NCI-H345 treated with DMSO at 0.1 percent for 48 hours (cell line): ENCODE measurements around the gene SP2.

Experiments
- DNase-seq: peaks from one replicate; lab custom pipeline; 2025; ENCODE audit not compliant: unreplicated experiment; lab: John Stamatoyannopoulos, UW

The SP2 gene

DNA sequence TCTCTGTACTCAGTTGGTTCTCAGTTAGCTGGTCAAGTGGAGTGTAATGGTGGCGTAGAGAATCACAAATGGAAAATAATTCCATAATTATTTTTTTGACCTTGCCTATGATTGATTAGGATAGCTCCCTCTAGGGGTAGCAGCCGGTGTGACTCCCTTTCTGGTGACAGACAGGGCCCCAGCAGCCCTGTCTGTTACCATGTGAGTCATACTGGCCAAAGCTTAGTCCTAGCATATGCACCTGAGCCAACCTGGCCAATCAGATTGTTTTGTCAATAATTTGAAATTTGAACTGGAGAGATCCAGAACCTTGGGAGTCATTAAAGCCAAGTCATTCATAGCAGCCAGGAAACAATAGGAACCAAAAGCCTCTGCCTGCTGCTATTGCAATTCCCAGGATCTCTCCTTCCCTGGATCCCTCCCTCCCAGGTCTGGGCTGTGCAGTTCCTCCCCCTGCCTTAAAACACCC is 50.9 kb downstream of the SP2 start:
- DNase-seq = peak; percentile 34

DNA sequence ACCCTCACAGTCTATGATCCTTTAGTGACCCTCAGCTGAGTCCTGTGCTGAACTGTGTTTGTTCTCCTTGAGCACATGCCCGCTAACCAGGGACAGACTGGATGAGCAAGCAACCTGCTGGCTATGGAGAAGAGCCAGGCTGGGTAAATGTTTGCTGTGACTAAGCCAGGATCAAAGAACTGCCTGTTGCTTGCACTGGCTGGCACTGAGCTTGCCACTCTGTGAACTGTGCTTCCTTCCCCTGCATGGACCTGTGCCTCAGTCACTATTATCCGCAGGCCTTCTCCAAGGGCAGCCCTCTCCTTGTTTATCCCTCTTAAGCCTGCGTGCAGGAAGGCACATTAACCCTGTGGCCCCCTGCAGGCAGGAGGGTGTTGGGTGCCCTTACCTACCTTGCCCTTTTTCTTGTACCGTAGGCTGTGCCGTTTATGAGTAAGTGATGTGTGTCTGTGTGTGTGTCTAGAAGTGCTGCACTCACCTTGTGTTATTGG is 52.7 kb downstream of the SP2 start:
- no peak for DNase-seq

DNA sequence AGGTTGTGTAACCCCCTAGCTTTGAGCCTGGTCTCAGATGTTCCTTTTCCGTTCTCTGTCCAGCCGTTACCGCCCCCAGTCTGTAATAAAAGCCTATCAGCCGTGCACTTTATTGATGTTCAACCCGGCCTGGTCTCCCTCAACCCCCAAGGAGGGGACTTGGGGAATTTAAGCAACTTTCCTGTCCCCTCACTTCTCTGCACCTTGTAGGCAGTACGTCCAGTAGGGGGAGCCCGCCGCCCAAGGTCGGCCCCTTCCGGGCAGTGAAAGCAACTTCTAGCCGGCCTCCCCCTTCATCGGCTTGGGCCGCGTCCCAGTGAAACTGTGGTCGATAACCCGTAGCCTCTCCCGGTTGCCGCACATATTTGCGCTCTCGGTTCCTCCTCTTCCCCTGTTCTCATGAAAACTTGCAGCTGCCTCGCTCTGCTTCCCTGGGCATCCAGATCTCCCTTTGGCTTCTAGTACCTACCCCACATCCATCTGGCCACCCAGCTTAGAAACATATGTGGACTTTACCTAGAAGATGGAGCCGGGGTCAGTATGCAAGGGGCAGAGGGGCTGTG is 53.2 kb downstream of the SP2 start:
- DNase-seq = peak; percentile 71

DNA sequence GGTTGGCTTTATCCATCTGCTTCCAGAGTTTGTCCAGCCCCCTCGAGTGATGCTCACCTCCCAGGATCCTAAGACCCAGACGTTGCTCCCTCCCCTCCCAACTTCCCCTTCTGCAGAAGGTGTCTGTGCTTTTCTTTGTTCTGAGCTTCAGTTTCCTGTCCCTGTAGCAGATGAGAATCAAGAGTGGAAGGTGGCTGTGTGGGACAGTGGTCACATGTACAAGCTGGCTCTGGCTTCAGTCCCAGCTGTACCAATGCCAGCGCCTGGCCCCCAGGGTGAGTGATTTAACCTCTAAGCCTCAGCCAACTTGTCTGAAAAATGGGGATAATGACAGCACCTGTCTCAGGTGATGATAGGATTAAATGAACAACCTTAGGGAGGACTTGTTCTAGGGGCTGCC is 53.9 kb downstream of the SP2 start:
- no peak for DNase-seq

DNA sequence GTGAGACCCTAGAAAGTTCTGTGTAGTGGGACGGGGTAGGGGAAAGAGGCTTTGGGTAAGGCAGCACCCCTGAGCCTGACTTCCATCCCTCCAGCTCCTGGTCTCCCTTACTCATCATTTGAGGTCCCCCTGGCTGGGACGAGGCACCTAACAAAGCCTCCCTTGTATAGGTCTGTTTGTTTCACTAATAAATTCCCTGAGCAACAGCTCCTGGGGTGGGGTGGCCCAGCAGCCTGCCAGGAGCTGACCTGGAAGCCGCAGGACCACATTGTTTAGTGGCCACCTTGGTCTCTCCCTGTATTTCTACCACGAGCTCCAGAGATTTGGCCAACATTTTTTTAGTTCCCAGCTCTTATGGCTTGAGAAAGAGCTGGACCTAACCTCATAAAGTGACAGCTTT is 54.4 kb downstream of the SP2 start:
- no peak for DNase-seq

DNA sequence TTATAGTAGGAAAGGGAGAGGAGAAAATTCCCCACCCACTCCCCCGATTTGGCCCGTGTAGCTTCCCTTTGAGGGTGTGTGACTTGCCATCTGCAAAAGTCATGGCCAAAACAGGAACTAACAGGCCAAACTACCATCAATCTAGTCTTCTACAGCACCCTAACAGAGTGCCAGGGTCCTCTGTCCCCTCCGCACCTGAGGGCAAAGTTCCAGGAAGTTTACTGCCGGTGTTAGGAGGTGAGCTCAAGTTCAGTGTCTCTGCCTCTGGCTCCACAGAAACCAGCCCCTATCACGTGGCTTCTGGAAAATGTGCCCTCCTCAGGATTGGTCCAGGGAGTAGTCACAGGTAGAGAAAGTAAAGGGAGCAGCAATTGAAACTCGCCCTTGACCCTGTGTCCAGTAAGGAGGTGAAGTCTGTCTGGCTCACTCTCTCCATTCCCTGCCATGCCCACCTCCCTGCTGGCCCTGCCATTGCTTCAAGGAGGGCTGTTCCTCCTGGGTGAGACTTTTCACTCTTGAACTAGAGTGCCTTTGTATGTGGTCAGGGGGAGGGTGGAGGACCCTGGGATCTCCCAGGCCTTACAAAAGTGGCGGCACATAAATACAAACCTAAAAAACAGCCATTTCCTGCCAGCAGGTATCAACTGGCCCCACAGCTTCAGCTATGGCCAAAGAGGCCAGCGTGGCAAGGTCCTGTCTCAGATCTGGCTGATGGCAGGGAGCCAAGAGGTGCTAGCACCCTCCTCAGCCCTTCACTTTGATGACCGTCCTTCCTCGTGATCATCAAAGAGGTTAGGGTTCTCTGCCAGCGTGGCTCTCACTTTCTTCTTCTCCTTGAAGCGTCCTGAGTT is 56.4 kb downstream of the SP2 start:
- DNase-seq = no peak

DNA sequence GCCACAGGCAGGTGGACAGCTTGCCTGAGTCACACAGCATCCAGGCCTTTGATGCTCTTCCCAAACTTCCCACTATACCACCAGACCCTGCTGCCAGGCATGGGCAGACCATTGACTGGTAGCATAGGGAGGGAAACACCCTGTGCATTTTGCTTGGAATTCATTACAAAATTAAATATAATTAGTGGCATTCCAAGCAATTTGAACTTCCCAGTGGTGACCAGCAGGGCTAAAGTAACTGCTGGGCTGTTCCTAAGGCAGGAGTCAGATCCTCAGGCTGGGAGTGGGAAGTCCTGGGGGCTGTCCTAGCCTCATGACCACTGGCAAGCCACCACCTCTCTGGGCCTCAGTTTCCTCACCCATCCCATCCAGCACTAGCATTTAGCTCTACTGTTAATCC is 57.9 kb downstream of the SP2 start:
- no peak for DNase-seq

DNA sequence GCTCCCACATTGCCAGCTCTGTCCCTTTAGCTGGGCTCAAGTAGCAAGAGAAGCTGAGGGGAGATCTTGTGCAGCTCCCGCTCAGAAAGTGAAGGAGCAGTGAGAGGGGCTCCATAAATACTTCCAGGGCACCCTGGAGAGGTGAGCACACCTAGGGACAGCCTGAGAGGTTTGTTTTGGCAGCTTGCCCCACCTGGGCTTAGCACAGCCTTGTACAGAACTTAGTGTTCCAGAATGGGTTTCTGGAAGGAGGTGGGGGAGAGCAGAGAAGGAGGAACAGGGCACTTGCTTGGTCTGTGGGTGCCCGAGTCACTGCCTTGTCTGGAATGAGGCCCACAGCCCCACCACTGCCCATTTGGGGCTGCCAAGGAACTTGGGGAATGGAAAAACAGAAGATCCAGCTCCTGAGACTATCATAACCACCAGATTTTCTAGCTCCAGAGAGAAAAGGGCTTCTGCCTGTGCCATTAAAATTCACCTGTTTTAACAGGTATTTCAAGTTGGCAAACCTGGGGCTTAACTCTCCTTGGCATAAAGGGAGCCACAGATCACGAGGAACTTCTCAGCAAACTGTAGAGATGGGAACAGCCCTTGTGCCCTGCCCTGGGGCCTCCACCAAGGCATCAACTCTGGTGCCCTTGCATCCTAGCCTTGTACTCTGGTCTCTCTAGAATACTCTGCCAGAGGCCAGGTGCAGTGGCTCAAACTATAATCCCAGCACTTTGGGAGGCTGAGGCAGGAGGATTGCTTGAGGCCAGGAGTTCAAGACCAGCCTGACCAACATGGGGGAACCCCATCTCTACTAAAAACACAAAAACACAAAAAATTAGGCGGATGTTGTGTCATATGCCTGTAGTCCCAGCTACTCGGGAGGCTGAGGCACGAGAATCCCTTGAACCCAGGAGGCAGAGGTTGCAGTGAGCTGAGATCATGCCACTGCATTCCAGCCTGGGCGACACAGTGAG is 59.7 kb downstream of the SP2 start:
- peak; percentile 43 for DNase-seq

DNA sequence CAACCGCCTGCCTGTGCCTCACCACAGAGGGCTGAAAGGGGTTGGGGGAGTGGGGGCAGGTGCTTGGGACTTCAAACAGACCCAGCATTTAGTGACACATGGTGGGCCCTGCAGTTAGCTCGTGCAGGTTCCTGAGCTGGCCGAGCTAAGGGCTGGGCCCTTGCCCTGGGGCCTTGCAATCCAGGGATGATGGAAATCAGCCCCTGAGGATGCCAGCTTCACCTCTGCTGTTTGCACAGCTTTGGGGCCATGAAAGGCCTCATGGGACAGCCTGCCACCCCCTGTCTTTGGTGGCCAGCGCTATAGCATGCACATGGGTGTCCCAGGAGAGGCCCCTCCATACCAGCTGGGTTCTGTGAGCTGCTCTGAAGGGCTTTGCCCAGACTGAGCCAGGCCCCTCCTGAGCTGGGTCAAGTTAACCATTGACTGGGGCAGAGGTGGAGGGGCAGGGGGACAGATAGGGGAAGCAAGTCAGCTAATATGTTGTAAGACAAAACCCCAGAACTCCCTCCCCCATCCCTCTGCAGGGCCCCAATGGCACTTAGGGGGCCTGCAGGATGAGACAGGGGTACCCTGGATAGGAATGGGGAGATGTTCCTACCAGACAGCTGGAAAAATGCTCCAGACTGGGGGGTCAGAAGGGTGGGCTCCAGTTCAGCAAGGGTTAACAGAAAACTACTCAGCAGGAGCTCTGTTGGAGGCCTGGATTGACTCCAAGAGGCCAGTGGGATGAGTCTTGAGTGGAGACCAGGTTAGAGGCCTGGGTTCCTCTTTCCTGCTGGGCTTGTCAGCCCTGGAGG is 61.0 kb downstream of the SP2 start:
- DNase-seq = peak; percentile 81

DNA sequence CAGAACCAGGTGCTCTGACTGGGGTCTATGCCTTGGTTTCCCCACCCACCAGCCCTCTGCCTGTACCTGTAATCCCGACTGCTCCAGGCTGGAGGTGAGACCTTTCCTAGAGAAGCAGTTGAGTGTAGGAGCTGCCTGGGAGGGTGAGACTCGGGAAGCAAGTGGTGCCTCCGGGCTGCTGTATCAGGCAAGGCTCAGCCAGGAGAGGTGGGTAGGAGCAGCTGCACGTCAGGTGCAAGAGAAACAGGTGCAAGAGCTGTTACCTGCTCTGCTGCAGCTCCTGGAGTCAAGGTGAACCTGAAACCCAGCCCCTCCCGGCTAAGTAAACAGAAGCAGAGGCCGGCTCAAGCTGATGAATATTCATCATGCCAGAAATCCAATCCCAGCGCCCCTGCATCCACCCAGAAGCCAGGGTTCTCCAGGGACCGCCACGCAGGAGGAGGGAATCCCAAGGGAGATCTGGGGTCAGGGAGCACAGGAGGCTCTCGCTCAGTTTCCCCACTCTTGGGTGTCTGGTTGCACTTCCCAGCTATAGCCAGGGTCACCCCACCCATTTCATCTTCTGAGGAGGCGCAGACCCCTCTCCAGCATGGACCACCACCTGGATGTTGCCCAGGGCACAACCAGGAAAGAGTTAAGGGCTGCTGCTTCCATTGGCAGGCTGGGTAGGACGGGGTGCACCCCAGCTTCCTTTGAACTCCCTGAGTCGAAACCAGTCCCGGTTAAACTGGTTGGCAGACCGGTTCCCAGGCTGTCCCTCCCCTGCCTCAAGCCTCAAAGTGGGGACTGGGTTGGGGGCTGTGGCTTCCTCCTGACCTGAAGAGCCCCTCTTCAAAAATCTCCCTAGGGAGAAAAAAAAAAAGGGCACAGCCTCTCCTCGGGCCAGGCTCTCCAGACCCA is 61.8 kb downstream of the SP2 start, which contains the start of gene PRR15L:
TSS of gene PRR15L (minus strand) at position 293 of the 900 bp plus-strand sequence. CDS start 4,649 bp downstream, outside the sequence.
- DNase-seq = peak; percentile 96

DNA sequence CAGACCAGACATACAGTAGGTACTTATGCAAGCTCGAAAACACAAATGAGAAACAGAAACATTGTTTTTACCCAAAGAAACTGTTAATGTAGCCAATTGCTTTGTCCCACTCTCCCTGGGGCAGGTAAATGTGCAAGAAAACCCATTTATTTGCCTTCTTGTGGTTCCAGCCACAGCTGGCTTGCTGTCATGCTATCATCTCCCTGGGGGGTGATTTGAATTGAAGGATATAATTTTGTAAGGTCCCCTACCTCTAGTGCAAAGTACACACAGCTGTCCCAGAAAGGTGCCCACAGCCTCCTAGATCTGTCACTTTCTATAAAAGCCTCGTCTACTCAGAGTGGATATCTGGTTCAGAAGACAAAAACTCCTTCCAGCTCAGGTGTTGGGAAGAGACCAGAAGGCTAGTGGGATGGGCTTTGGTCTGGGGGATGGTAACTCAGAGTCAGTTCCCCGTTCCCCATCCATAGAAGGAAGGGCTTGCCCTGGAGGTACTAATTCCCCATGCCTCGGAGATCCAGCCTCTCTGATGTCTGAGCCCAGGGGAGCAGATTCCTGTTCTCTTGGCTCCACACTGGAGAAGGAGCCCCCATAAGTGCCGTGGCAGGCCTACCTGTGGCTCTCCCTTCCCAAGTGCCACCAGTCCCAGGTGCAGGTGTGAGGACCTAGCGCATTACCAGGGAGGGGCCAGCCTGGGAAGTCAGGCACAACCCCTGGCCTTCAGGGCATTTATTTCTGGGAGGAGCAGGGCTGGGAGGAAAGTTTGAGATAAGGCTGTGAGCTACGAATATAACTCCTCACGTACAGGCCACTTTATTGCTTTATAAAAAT is 64.0 kb downstream of the SP2 start:
- peak; percentile 86 for DNase-seq

DNA sequence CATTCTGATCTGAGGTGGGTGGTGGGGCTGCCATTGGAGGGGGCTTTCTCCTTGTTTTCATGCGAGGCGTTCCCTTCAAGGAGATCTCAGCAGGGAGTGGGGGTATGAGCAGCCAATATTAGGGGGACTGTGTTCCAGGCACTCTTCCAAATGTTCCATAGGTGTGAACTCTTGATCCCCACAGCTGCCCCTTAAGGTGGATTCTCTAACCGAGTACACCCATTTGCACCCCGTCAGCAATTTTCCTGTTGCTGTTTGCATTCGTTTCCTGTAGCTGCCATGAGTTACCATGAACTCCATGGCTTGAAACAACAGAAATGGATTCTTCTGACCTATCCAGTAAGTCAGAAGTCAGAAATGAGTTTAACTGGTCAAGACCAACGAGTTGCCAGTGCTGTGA is 65.4 kb downstream of the SP2 start:
- no peak for DNase-seq

DNA sequence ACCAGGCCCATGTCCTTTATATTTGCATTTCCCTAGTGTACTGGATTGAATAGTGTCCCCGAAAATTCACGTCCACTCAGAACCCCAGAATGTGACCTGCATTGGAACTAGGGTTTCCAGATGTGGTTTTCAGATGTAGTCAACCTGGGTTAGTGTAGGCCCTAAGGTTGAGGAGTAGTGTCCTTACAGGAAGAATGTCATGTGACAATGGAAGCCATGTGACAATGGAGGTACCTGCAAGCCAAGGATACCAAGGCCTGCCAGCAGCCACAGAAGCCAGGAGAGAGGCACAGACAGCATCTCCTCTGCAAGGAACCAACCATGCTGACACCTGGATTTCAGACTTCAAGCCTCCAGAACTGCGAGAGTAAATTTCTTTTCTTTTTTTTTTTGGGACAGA is 66.9 kb downstream of the SP2 start:
- DNase-seq = no peak

DNA sequence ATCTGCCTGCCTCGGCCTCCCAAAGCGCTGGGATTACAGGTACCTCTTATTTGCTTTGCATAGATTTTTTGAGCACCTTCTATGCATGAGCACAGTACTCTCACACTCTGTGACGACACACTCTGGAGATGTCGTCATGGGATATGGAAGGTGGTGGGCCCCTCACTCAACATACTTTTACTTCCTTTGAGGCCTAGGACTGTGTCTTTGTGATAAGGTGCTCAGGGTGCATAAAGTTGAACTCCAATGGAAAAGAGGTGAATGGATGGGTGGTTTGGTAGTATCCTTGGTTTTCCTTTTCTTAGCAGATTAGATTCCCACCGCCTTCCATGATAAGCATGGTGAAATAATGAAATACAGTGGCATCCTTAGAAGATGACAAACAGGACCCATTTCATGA is 68.8 kb downstream of the SP2 start:
- no peak for DNase-seq

DNA sequence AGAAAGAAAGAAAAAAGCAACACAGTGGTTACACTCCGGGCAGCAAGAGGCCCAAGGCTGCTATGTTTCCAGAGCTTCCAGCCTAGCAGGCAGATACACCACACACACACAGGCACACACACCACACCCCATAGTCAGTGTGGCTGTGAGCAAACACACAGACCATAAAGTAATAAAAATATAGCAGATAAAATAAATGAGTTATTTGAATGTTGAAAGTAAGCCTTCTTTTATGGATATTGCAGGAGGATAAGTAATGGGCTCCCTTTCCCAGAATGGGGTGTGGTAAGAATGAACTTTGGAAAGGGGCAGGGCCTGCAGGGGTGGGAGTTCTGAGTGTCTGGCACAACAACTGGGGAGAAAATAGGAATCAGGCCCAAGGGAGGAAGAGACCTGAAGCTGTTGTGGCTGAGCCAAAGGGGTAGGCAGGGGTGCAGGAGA is 70.1 kb downstream of the SP2 start:
- DNase-seq = no peak

DNA sequence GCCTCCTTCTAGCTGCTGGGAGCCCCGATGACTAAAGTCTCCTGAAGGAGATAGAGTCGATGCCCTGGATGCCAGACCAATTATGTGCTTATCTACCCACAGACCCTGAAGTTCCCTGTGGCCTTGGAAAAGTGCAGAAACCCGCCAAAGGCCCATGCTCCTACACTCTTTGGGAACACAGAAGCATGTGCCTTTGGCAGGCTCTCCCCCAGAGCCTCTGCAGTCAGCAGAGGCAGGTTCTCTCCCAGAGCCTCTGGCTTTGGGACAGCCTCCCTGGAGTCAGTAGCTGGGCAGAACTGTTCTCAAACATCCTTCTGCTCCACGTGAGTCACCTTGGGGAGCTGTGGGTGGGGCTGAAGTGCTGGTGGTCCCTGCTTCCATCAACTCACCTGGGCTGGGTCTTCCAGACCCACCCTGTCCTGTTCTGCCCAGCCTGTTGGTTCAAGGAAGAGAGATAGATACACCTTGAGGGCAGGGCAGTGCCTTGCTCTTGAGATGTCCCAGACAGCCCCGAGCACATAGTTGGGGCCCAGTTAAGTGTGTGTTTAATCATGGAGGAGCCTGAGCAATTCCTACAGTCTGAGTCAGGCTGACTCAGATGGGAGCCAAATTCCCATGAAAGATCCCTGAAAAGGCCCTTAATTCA is 71.7 kb downstream of the SP2 start:
- DNase-seq = no peak

DNA sequence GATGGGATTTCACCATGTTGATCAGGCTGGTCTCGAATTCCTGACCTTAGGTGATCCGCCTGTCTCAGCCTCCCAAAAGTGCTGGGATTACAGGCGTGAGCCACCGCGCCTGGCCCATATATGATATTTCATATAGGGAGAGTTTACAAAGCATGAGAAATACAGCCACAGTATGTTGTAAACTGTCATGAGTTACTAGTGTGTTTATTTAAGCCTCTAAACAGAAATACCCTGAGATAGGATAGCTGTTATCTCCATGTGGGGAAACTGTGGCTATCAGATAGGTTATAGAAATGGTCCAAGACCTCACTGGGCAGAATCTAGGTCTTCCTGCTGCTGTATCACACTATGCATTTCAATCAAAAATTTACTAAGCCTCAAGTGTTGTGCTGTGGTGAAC is 72.8 kb downstream of the SP2 start:
- DNase-seq = no peak
